ENCODE results near the gene ABCD1. TPM values are rescaled to one million over a fixed set of nuclear protein-coding genes. Genes with fewer than 3 reads are reported as not detected.

ABCD1 gene
- polyA plus RNA-seq, 5 donors: 5.7 to 11.7 (median 7.2) TPM

GRCh38 chrX:153772316-153773217, 47.9 kb downstream of the ABCD1 start:
- DNase-seq: no peak

- DNase-seq: no peak
Observed at GRCh38 chrX:153773218-153773611, 48.6 kb downstream of the ABCD1 start.

- DNase-seq: no peak
Observed at GRCh38 chrX:153773741-153774575, 49.3 kb downstream of the ABCD1 start.

GRCh38 chrX:153774576-153775292, 50.1 kb downstream of the ABCD1 start:
- no peak for DNase-seq

DNA sequence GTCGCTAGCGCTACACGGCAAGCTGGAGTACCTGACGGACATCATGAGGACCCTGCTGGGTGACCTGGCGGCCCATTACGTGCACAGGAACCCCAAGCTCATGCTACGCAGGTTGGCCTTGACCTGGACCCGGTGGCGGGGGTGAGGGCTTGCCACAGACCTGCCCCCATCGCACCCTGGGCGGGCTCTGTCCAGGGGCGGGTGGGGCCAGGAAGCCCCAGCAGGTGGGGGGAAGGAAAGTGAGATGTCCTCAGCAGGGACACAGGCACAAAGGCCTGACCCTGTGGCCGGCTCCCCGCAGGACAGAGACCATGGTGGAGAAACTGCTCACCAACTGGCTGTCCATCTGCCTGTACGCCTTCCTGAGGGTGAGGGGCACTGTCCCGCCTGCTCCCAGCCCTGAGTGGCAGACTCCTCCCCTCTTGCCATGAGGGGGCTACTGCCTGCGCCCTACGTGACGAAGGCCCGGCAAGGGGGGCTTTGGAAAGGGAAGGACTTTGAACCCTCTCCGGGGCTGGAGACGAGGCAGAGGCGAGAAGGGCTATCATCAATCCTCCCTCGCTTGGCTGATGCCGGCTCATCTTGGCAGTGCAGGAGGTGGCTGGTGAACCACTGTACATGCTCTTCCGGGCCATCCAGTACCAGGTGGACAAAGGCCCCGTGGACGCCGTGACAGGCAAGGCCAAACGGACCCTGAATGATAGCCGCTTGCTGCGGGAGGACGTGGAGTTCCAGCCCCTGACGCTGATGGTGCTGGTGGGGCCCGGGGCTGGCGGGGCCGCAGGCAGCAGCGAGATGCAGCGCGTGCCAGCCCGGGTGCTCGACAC, 50.9 kb downstream of the ABCD1 start:
- no peak for DNase-seq

- DNase-seq: no peak
Observed at GRCh38 chrX:153776120-153776599, 51.5 kb downstream of the ABCD1 start.

DNA sequence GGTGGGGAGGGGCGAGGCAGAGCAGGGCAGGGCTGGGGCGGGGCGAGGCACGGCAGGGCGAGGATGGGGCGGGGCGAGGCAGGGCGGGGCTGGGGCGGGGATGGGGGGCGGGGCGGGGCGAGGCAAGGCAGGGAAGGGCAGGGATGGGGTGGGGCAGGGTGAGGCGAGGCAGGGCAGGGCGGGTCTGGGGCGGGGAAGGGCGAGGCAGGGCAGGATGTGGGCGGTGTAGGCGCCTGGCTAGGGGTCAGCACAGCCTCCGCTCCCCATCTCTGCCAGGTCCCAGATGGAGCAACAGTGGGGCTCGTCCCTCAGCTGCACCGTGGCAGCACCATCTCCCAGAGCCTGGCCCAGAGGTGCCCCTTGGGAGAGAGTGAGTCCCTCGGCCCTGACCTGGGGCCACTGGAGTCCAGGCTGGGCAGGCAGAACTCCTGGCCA, 52.0 kb downstream of the ABCD1 start:
- DNase-seq: no peak

GRCh38 chrX:153777261-153778090, 52.8 kb downstream of the ABCD1 start:
- no peak for DNase-seq

DNA sequence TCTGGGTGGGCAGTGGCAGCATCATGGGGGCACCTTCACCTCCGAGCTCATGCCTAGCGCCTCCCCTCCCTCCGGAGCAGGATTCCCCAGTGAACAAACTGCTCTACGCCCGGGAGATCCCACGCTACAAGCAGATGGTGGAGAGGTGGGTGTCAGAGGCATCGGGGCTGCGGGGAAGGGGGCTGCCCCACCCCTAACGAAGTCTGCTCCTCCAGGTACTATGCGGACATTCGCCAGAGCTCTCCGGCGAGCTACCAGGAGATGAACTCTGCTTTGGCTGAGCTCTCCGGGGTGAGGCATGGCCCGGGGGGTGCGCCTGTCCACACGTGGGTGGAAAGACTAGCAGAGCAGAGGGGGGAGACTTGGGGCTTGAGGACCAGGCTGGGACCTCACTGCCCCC, 53.5 kb downstream of the ABCD1 start:
- no peak for DNase-seq

DNA sequence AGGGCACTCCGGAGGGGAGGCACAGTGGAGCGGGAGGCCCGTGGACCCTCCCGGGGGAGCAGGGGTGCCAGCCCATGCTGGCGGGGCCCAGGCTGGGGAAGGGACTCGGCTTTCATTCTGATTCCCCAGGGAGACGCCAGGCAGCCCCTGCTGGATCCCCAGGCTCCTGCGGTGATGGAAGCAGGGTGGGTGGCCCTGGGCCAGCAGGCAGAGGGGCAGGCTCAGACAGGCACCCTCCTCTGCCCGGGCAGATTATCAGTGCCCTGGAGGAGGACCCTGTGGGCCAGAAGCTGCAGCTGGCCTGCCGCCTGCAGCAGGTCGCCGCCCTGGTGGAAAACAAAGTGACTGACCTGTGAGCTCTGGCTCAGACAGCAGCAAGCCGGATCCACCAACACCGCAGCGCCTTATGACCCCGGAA, 54.0 kb downstream of the ABCD1 start:
- DNase-seq: no peak

DNA sequence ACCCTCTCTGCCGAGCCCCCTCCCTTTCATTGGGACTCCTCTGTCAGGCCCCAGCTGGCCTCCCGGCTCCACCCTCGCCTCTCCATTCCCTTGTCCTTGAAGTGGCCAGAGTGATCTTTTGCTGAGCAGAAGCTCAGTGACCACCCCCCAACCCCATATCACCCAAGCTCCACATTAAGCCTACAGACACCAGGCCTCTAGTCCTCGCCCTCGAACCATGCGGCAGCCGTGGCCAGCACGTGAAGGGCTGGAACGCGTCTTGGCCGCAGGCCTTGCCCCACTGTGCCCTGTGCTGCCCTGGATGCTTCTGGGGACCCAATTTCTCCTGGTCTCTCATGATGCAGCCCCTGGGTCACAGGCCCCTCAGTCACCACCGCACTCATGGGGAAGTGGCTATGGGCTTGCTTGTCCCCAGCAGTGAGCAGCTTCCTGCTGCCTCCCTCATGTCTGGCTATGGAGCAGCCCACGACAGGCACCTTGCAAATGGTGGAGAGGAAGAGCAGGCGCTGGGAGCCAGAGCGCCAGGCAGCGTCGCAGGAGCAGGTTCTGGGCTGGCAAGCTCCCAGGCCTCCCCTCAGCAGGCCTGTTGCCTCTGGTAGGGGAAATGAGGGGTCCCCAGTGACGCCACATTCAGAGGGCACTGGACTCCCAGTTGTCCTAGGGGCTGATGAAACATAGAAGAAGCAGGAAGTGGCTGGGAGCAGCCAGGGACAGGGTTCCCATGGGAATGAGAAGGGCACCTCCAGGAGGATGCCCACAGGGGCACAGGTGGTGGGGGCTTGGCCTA, 55.4 kb downstream of the ABCD1 start:
- DNase-seq: no peak

- no peak for DNase-seq
Observed at GRCh38 chrX:153780678-153781427, 56.2 kb downstream of the ABCD1 start, which contains the start of gene SRPK3. Gene SRPK3 (plus strand): TSS chrX:153781041. CDS start chrX:153781087, 46 bp downstream.

DNA sequence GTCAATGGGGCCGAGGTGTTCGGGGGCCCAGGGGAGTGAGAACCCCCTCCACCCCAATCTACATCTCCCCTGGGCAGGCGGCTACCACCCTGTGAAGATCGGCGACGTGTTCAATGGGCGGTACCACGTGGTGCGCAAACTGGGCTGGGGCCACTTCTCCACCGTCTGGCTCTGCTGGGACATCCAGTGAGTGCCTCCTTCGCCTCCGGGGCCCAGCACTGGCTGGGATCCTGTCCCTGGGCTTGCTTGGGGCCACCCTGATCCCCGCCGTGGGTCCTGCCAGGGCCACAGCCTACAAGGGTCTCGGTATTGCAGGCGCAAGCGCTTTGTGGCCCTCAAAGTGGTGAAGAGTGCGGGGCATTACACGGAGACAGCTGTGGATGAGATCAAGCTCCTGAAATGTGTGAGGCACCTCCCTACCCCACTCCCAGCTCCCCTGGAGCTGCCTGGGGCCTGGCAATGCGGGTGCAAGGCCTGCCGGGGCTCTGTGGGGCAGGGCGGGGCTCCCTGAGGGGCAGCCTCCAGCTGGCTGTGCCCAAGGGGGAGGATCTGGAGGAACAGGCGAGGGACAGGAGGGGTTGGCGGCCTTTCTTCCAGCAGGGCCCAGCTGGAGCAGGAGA, 56.9 kb downstream of the ABCD1 start:
- DNase-seq: no peak

DNA sequence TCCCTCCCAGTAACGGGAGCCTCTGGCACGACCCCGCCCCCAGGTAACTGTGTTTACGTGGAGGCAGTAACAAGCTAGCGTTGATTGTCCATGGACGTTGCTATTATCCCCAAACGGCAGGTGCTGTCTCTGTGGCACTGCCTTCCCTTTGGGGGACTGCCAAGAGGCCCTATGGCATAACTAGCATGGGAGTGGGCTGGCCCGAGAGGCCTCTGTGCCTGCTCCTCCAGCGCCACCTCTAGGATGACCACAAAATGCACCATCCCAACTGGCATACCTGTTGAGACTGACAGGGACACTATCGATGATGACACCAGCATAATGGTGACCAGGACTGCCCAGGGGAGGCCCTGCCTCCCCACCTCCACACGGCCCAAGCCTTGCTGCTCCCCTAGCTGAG, 57.7 kb downstream of the ABCD1 start:
- DNase-seq: no peak

GRCh38 chrX:153782871-153783270, 58.2 kb downstream of the ABCD1 start:
- DNase-seq: no peak

- no peak for DNase-seq
Observed at GRCh38 chrX:153783378-153784013, 58.8 kb downstream of the ABCD1 start.

DNA sequence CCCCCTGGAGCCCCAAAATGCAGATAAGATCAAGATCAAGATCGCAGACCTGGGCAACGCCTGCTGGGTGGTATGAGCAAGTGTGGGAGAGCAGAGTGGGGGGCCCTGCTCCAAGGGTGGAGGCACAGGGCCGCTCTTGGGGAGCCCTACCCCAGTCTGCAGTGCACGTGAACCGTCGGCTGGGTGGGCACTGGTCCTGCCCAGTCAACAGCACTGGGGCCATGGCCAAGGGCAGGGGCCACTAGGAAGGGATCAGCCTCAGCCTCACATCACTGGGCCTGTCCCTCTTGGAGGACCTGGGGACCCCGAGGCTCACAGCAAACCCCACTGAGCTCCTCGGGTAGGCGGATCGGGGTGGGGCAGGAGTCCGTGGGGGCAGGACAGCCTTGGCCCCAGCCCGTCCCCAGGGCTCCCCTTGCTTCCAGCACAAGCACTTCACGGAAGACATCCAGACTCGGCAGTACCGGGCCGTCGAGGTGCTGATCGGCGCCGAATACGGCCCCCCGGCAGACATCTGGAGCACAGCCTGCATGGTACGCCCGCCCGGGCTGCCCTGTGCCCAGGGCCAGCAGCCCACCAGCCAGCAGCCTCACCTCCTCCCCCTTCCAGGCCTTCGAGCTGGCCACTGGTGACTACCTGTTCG, 59.8 kb downstream of the ABCD1 start:
- DNase-seq: no peak
